PFSK-1 (cell line): ENCODE results near the gene SMIM5.

Experiments used
- FOXP2 ChIP-seq: optimal IDR thresholded peaks from 2 replicates; pipeline ENCODE3; 2011; ENCODE audit warnings: borderline replicate concordance, control low read depth, inconsistent platforms; ENCODE audit not compliant: insufficient read depth; ENCODE audit errors: extremely low read length, extremely low read depth
- POLR2AphosphoS5 ChIP-seq: IDR thresholded peaks from 2 replicates; pipeline ENCODE4 v1.6.1; 2012; ENCODE audit warnings: low read depth, mild to moderate bottlenecking, control low read depth, low read length, moderate library complexity
- SIN3A ChIP-seq: IDR thresholded peaks from 2 replicates; pipeline ENCODE4 v1.6.1; 2012; ENCODE audit warnings: mild to moderate bottlenecking, low read length, moderate library complexity, borderline replicate concordance; ENCODE audit not compliant: insufficient read depth
- TAF1 ChIP-seq: IDR thresholded peaks from 2 replicates; pipeline ENCODE4 v1.6.1; 2012; ENCODE audit warnings: low read length, control low read depth, borderline replicate concordance; ENCODE audit not compliant: insufficient read depth
- TF ChIP-seq, protein P1 (sequence below), 2 experiments: IDR thresholded peaks; 2 replicates each; pipeline versions ENCODE4 v1.6.1 to v1.8.0; 2011 to 2012; ENCODE audit warnings: low read depth in 2 of 2, low read length in 2 of 2, control low read depth in 1 of 2, inconsistent platforms in 1 of 2, mild to moderate bottlenecking in 1 of 2, moderate library complexity in 1 of 2; ENCODE audit not compliant: insufficient read depth in 1 of 2

Gene SMIM5

DNA sequence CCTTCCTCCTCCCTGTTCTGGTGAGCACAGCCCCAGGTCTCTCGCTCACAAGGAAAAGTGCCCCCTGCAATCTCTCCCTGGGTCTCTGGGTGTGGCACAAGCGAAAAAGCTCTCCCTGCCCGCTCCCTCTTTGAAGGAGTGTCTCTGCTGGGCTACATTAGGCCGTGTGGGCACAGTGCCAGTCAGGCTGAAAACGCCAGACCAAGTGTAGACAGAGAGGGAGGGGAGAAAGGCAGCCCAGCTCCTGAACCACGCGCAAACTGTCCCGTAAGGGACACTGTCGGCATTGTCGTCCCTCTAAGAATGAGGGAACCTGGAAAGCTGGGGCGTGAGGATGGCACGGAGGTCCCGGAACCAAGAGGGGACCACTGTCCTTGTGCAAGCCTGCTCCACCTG is 3.9 kb downstream of the SMIM5 start:
- TF ChIP-seq POLR2AphosphoS5: no peak
- TF ChIP-seq, protein P1, sequence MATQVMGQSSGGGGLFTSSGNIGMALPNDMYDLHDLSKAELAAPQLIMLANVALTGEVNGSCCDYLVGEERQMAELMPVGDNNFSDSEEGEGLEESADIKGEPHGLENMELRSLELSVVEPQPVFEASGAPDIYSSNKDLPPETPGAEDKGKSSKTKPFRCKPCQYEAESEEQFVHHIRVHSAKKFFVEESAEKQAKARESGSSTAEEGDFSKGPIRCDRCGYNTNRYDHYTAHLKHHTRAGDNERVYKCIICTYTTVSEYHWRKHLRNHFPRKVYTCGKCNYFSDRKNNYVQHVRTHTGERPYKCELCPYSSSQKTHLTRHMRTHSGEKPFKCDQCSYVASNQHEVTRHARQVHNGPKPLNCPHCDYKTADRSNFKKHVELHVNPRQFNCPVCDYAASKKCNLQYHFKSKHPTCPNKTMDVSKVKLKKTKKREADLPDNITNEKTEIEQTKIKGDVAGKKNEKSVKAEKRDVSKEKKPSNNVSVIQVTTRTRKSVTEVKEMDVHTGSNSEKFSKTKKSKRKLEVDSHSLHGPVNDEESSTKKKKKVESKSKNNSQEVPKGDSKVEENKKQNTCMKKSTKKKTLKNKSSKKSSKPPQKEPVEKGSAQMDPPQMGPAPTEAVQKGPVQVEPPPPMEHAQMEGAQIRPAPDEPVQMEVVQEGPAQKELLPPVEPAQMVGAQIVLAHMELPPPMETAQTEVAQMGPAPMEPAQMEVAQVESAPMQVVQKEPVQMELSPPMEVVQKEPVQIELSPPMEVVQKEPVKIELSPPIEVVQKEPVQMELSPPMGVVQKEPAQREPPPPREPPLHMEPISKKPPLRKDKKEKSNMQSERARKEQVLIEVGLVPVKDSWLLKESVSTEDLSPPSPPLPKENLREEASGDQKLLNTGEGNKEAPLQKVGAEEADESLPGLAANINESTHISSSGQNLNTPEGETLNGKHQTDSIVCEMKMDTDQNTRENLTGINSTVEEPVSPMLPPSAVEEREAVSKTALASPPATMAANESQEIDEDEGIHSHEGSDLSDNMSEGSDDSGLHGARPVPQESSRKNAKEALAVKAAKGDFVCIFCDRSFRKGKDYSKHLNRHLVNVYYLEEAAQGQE (IDR thresholded peaks at IDR 0.05; ENCODE audit: insufficient read depth in 1 of 2, low read depth in 2 of 2, low read length in 2 of 2): no peak
- TF ChIP-seq FOXP2: no peak
- no peak for TF ChIP-seq SIN3A
- no peak for TF ChIP-seq TAF1

DNA sequence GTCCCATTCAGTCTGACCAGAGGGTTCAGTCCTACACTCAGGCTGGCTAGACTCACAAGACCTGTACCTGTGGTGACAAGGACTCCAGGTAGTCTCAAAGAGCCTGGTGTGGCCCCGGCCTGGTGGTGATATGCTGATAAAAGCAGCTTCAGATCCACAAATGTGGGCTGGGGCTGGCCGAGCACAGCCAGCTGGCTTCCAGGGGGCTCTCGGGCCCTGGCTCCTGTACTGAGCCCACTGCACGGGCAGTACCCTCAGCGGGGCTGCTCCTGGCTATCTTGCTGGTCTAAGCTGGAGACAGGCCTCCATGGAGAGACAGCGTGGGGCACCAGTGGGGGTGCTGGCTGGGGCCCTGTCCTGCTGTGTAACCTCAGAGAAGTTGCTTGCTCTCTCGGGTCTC is 4.3 kb downstream of the SMIM5 start:
- TF ChIP-seq, protein P1 (IDR thresholded peaks at IDR 0.05; ENCODE audit: insufficient read depth in 1 of 2, low read depth in 2 of 2, low read length in 2 of 2): no peak
- TF ChIP-seq POLR2AphosphoS5 (no peak), SIN3A (no peak), FOXP2 (no peak), TAF1 (no peak)

DNA sequence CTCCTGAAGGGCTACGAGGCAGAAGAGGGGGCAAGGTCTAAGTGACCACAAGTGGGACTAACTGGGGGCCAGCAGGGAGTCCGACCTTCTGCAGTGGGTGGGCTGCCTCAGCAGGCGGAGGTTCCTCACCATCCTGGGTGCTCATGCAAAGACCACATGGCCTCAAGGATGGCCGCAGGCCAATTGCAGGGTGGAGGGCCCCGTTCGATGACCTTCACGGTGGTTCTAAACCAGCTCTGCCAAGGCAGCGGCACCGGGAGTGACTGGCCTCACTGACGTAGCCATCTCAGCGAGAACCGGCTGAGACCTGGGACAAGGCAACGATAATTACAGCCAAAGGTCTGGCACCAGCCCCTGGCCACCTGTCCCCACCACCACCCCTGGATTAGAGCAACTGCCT is 5.7 kb downstream of the SMIM5 start:
- no peak for TF ChIP-seq SIN3A
- no peak for TF ChIP-seq TAF1
- TF ChIP-seq POLR2AphosphoS5: no peak
- TF ChIP-seq, protein P1 (IDR thresholded peaks at IDR 0.05; ENCODE audit: insufficient read depth in 1 of 2, low read depth in 2 of 2, low read length in 2 of 2): no peak
- no peak for TF ChIP-seq FOXP2

DNA sequence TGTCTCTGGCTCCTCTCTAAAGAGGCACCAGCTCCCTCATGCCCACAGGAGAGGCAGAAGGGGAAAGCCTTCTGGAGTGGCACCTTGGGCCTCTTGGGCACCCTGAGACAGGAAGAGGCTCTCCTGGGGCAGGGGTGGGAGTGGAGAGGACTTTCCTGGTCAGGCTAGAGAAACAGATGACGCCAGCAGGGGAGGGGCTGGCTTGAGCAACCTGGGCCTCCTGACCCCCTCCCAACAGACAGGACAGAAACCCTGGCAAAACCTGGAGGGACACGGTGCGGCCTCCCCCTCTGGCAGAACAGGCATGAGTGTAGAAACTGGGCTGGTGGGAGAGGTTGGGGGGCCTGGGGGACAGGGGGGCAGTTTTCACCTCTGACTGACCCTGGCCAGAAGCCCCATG is 6.1 kb downstream of the SMIM5 start:
- TF ChIP-seq FOXP2 (no peak), TAF1 (no peak), SIN3A (no peak), POLR2AphosphoS5 (no peak)
- TF ChIP-seq, protein P1 (IDR thresholded peaks at IDR 0.05; ENCODE audit: insufficient read depth in 1 of 2, low read depth in 2 of 2, low read length in 2 of 2): no peak
